HG03175 (cell line): ENCODE results near the gene RAD9B.
"Not testable (repeated sequence)": the region's sequence is repeated elsewhere in the genome, so short reads cannot be mapped to it uniquely, and the experiment has no call there.

Experiments used
- ATAC-seq: cut with Tn5 transposase; IDR thresholded peaks from one replicate; pipeline ENCODE4 v1.9.1; 2021; ENCODE audit warnings: mild to moderate bottlenecking, moderate library complexity; ENCODE audit not compliant: unreplicated experiment

RAD9B gene

DNA sequence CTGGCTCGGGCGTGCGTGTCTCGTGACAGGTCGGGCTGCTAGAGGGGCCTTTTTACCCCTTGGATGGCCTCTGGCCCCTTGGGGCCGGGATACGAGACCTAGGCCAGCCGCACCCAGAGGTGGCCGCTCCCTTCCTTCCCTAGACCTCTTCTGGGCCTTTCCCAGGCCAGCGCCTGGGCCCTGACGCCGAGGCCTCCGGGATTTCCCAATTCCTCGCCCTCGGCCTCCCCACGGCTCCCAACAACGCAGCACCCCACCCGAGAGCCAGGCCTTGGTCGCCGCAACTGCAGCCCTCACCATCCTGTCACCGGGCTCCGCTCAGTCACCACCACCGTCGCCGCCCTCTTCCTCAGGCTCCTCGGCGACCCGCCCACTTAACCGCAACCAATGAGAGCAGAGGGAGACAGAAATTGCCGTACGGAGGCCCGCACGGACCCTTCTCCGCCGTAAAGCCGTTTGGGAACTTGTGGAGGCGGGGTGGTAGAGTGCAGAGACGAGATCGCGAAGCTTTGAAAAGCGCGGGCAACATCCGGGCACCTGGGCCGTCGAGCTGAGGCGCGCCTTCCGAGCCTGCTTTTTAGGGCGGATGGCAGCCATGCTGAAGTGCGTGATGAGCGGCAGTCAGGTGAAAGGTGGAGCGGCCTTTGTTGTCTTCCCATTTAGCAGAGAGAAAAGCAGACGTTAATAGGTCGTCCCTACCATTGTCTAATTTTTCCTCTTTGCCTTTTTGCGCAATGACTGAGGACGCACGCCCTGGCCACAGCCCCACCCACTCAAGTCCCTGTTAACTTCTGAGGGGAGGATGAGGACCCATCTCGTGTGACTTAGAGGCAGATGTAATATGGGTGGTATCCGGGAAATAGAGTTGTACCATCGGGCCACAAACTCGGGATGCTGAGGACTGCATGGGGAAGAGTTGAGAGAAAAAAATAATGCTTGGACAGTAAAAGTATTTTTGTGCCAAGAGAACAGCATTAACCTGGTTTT is at the start of gene RAD9B, which contains the start of gene VPS29:
RAD9B (plus strand) TSS at position 580 of the 987 bp plus-strand sequence; CDS start at position 587, 7 bp downstream.
VPS29 (minus strand) TSS at position 360 of the 987 bp plus-strand sequence; CDS start at position 300, 60 bp downstream.
- ATAC-seq = peak; percentile 91

DNA sequence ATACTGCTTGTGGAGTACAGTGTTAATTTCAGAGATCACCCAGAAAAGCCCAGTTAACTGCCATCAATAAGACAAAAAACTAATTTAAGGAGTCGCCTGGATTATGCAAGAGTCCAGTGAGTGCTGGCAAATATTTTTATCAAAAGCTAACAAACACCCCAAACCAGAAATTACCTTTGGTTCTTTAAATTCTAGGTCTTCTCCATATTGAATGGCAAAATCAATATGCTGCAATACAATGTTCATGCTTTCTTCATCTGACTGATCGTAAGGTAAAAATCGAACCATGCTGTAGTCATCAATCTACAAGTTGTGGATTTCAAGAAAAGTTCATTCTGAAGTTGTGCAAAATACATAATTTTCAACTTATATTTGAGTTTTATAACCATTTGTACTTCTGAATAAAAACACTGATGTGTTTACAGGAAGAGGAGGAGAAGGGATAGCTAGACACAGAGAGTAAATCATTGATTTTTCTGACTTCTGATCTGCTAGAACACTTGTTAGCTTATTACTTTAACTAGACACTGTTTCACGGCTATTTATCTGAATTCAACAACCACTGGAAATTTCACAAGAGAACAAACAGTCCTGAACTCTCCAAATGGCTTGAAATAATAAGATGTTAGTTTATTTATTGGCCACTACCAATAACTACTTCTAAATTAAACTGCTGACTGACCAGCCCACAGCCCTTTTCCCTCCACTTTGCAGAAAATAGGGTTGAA is 48.4 kb upstream of the RAD9B start:
- ATAC-seq = no peak

DNA sequence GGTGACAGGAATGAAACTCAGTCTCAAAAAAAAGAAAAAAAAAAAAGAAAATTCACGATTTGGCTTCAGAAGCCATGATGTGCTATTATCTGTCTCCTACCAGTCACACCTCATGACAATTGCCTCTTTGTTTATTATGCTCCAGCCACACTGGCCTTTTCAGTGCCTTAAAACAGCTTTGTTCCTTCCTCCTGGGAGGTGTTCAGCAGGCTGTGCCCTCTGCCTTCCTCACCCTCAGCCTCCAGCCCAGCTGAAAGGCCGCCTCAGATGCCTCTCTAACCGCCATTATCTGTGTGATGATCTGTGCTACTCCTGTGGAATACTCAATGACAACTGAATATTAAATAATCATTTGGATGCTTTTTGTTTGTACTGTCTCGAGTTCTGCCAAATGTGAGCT is 43.4 kb upstream of the RAD9B start:
- ATAC-seq = no peak

DNA sequence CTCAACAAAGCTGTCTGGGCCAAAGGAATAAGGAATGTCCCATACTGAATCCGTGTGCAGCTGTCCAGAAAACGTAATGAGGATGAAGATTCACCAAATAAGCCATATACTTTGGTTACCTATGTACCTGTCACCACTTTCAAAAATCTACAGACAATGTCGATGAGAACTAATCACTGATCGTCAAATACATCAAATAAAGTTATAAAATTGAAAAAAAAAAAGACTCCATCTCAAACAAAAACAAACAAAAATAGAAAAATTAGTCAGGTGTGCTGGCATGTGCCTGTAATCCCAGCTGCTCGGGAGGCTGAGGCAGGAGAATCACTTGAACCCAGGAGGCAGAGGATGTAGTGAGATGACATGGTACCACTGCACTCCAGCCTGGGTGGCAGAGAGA is 40.9 kb upstream of the RAD9B start:
- not testable (repeated sequence) for ATAC-seq

DNA sequence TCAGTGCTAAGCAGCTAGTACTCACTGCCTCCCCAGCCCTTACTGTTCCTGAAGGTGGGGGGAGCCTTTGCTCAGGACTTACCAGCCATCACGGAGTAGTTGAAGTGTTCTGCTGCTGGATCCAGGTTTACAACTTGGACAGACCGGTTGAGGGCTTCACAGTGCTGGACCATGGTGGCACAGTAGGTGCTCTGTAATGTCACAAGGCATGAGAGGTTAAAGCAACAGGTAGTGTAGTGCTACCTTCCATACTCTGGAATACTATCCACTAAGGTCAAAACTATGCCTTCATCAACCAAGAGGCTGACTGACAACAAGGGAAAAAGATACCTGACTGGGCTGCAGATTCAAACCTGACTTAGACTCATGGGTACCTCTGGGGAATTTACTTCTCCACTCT is 37.1 kb upstream of the RAD9B start:
- ATAC-seq = no peak

DNA sequence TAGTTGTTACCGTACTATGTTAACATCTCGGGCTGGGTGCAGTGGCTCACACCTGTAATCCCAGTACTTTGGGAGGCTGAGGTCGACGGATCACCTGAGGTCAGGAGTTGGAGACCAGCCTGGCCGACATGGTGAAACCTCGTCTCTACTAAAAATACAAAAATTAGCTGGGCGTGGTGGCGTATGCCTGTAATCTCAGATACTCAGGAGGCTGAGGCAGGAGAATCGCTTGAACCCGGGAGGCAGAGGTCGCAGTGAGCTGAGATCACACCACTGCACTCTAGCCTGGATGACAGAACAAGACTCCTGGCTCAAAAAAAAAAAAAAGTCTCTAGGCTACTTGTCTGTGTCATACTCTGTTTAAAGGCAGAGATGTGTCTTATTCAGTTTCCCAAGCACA is 36.4 kb upstream of the RAD9B start:
- not testable (repeated sequence) for ATAC-seq

DNA sequence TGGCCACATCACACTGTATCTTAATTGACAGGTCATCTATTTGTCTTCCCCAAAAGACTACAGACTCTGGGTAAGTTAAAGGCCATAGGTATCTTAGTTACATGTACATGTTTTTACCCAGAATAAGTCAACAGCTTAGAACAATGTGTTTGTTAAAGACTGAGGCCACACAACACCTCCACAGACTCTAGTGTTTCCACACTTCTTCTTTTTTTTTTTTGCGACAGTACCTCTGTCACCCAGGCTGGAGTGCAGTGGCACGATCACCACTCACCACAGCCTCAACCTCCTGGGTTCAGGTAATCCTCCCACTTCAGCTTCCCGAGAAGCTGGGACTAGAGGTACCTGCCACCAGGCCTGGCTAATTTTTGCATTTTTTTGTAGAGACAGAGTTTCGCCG is 35.3 kb upstream of the RAD9B start:
- ATAC-seq = no peak

DNA sequence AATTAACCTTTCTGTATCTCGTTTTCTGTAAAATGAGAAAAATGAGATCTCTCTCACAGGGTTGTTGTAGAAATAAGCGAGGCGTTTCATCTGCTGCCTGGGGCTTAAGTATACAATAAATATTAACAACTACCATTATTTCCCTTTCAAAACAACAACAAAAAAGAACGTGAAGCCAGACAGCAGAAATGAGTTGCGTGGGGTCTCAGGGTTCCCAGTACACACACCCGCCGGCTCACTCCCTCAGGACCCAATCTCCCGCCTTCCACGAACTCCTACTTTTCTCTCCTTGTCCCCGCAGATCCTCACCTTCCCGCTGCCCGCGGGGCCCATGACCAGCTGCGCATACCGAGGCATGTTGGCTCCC is 34.3 kb upstream of the RAD9B start:
- ATAC-seq = no peak

DNA sequence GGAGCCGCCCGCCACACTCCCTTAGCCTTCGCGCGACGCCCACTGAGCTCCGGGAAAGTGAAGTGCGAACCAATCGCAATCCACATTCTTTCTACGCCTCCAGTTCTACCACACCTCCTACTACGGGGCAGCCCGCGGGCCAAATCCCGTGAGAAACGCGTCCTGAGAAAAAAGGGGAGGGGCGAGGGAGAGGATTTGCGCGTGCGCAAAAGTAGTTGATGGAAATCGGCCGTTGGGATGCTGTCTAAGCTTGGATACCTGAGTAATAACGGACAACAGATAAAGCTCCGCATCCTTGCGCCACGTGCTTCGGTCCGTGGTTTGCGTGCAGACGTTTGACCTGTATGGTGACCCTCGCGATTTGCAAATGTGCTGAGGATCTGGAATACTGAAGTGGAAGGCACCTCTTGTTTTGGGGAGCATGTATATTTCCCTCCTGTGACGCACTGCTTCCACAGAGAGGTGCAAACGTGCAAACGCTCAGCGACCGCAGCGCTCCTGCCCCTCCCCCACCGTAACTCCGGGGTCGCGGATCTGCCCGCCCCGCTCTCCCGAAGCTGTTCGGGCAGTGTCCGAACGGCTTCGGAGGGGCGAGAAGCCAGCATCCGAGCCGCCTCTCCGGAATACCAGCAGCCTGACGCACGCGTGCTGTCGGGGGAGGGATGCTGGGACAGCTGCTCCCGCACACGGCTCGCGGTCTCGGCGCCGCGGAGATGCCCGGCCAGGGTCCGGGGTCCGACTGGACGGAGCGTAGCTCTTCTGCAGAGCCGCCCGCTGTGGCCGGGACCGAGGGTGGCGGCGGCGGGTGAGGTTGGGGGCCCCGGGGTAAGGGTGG is 33.7 kb upstream of the RAD9B start, which contains the start of the genes FAM216A and GPN3:
FAM216A (plus strand) TSS at position 632 of the 835 bp plus-strand sequence; CDS start at position 663, 31 bp downstream.
GPN3 (minus strand) TSS at position 44 of the 835 bp plus-strand sequence. CDS start 54 bp downstream, outside the sequence.
- ATAC-seq = peak; percentile 72

DNA sequence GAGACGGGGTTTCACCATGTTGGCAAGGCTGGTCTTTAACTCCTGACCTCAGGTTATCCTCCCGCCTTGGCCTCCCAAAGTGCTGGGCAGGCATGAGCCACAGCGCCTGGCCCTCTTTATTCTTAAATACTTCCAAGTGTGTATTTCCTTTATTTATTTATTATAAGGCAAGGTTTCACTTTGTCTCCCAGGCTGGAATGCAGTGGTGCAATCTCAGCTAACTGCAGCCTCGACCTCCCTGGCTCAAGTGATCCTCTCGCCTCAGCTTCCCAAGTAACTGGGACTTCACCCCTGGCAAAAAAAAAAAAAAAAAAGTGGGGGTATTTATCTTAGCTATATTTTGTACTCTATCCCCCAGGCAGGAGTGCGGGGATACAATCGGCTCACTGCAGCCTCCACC is 26.7 kb upstream of the RAD9B start:
- ATAC-seq = no peak

DNA sequence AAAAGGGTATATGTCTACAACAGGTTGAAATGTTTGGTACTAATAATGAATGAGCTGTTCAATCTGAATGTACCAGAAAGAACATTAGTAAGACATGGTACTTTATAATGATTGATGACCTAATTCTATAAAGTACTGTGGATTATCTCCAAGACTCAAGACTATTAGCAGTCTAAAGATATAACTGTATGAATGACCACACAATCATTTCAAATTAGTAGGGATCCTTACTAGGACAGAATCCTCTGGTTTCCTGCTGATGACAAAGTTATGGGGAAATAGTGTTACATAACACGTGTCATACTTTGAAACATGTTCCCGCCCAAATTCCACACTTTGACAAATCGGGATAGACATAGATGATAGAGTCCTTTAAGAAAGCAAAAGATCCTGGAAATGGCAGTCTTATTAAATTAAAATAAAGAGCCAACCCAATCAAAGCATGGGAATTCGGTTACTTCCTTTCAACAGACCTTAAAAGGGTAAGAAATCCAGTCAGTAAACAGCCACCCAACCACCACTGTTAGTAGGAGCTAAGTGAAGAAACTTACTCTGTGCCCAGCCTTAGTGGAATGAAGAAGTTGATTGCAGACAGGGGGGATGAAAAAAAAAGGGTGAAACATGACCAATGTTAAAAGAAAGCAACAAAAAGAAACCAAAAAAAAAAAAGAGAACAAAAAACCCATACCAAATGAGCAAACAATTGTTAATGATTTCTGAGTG is 3.0 kb upstream of the RAD9B start:
- no peak for ATAC-seq

DNA sequence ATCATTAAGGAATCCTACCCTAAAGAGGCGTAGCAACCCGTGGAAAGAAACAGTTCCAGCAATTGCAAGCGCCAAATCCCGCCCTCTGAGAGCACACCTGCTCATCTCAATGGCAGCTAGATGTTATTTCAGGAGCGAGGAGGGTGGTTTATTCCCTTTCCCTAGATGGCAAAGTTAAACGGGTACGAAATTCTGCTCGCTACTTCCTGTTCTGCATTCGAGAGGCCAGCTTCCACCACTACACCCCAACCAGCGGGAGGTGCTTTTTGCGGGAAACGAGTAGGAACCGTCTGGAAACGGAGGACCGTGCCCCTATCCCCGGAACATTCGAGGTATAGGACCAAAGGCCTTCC is 756 bp upstream of the RAD9B start:
- ATAC-seq = peak; percentile 18

DNA sequence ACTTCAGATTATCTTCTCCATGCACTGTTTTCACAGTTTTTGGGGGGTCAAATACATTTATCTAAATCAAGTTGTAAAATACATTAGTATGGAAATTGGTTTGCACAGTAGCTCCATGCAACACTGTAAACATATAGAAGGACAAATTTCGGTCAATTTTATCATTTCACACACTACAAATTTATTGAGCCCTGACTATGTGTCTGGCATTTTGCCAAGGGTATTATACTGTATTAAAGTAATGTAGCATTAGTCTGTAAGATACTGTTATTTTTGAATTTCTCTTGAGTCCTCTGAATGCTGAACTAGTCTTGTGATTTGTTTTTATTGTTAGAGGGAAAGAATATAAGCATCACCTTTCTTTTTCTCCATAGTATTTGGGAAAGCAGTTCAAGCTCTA is 1.3 kb downstream of the RAD9B start:
- no peak for ATAC-seq

DNA sequence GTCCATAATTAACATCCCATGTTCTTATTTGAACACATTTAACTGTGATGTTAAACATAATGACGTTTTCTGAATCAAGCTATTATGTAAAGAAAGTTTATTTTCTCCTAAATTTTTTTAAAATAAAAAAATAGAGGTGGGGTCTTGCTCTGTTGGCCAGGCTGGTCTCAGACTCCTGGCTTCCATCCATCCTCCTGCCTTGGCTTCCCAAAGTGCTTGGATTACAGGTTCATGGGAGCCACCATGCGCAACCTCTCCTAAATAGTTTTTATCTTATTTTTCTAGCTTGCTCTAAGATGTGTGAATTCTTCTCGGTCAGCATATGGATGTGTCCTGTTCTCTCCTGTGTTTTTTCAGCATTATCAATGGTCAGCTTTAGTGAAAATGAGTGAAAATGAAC is 3.2 kb downstream of the RAD9B start:
- ATAC-seq = no peak

DNA sequence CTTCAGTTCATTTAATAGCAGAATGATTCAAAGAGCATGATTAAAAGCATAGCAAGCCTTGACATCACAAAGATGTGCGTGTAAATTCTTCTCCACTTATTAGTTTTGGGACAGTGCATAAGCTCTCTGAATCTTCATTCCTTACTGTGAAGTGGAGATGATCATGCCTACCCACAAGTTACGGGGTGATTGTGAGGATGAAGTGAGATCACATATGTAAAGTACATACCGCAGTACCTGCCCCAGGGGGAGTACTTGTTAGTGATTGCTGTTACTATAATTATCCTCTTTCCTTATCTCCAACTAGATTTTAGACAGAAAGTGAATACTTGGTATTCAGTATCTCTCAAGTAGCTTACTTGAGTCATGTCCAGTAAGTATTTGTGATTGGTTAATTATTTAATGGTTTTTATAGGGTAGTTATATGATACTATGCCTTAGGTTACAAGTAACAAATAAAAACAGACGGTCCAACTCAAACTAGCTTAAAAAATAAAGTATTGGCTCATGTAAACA is 6.0 kb downstream of the RAD9B start:
- ATAC-seq = no peak

DNA sequence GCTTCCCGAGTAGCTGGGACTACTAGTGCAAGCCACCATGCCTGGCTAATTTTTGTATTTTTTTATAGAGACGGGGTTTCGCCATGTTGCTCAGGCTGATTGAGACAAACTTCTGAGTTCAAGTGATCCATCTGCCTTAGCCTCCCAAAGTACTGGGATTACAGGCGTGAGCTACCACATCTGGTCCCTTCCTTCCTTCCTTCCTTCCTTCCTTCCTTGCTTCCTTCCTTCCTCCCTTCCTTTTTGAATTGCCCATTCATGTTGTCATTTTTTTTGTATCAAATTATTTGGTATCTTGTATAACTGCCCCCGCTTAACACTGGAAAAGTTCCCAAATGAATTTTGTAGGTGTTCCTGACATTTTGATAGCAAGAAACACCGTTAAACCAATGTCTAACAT is 11.7 kb downstream of the RAD9B start:
- ATAC-seq = no peak

DNA sequence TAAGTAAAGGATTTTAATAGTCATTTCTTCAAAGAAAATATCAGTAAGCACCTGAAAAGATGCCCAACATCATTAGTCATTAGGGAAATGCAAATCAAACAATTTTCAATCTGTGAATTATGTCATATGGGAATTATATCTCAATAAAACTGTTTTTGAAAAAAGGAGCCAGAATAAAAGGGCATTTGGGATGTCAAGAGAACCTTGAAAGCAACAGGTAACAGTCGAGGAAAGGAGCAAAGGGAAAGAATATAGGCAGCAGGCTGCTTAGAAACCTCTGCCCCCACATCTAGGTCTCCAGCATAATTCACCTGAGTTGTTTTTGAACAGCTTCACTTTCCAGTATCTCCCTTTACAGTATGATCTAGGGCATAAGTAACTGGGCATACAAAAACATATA is 12.2 kb downstream of the RAD9B start:
- ATAC-seq = no peak

DNA sequence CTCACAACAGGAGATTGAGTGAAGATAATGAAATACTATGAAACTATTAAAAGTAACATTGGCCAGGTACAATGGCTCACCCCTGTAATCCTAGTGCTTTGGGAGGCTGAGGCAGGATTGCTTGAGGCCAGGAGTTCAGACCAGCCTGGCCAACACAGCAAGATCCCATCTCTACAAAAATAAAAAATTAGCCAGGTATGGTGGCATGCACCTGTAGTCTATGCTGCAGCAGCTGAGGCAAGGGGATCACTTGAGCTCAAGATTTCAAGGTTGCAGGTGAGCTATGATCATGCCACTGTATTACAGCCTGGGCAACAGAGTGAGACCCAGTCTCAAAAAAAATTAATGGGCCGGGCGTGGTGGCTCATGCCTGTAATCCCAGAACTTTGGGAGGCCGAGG is 14.9 kb downstream of the RAD9B start:
- no peak for ATAC-seq

DNA sequence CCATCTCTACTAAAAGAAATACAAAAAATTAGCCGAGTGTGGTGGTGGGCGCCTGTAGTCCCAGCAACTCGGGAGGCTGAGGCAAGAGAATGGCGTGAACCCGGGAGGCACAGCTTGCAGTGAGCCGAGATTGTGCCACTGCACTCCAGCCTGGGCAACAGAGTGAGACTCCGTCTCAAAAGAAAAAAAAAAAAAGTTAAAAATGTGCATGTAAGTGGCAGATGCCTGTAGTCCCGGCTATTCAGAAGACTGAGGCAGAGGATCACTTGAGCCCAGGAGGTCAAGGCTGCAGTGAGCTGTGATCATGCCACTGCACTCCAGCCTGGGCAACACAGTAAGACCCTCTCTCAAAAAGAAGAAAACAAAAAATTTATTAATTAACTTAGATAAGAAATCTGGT is 15.9 kb downstream of the RAD9B start:
- not testable (repeated sequence) for ATAC-seq
